Upper lobe of right lung (tissue), 1 donor: Measurements from ENCODE around the gene FLT3. TPM values are rescaled to one million over a fixed set of nuclear protein-coding genes. Genes with fewer than 3 reads are reported as not detected.

Experiments used
- ATAC-seq: fragments of 200-7000 bp; cut with Tn5 transposase; one replicate; pipeline ENCODE4 v1.9.1; 2020; ENCODE audit warnings: mild to moderate bottlenecking, moderate library complexity
- DNase-seq: peaks from one replicate; pipeline ENCODE4 v3.0.0-alpha.2; 2020
- H3K27ac ChIP-seq: fragments of 200-600 bp; one replicate; pipeline ENCODE4 v1.8.0; 2022
- H3K27me3 ChIP-seq: fragments of 200-600 bp; one replicate; pipeline ENCODE4 v1.8.0; 2022; ENCODE audit warnings: mild to moderate bottlenecking
- H3K36me3 ChIP-seq: fragments of 200-600 bp; one replicate; pipeline ENCODE4 v1.8.0; 2022
- H3K4me1 ChIP-seq: fragments of 200-600 bp; one replicate; pipeline ENCODE4 v1.8.0; 2022
- H3K4me3 ChIP-seq: fragments of 200-600 bp; one replicate; pipeline ENCODE4 v1.8.0; 2022; ENCODE audit warnings: mild to moderate bottlenecking
- H3K9me3 ChIP-seq: fragments of 200-600 bp; one replicate; pipeline ENCODE4 v1.8.0; 2022
- intact Hi-C: fragments of 100-400 bp; cut with DNase I; formaldehyde crosslinking; loops from one replicate; pipeline ENCODE4 v1.11.0; 2022
- total RNA-seq: library from RNA; stranded (reverse); fragmentation: NEBNext Ultra II Directional; extraction: Animal tissue kit (Norgen Biotek cat#: 25700); gene quantifications from one replicate; pipeline ENCODE4 v1.2.1, GENCODE V29; 2021
- TF ChIP-seq, protein P1 (sequence below): fragments of 200-600 bp; IDR thresholded peaks from one replicate; pipeline ENCODE4 v1.8.0; 2022; ENCODE audit warnings: antibody characterized with exemption
- donor health status: DM: no; HTN: yes; CAD: no; lungs with severe emphysema.

Gene FLT3
- total RNA-seq, 1 donor from 2014 or later = 1.1 TPM

DNA sequence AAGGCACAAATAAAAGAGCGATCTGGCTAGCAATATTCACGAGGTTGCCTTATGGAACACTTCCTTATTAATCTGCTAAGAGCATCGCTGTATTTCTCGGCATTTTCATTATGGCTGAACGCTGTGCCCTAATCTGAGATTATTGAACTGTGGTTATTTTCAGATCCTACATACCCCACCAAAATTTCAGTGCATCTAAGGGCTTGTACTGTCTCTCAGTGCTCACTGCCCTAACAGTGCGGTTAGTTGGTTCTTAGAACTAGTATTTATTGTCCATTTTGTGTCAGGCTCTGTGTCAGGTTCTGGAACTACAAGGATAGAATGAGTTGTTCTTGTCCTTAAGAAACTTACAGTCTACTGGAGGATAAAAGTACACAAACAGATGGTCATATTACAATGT lies 51.6 kb downstream of the FLT3 start:
- Histone ChIP-seq H3K27me3 (no peaks in the 10 kb centered on the region), H3K4me1 (peaks cover 4% of the 10 kb centered on the region), H3K4me3 (no peak overlapping the region), H3K27ac (no peak overlapping the region), H3K36me3 (no peaks in the 10 kb centered on the region), H3K9me3 (no peaks in the 10 kb centered on the region)
- ATAC-seq = no peak
- intact Hi-C loops = no loop called here
- TF ChIP-seq, protein P1, sequence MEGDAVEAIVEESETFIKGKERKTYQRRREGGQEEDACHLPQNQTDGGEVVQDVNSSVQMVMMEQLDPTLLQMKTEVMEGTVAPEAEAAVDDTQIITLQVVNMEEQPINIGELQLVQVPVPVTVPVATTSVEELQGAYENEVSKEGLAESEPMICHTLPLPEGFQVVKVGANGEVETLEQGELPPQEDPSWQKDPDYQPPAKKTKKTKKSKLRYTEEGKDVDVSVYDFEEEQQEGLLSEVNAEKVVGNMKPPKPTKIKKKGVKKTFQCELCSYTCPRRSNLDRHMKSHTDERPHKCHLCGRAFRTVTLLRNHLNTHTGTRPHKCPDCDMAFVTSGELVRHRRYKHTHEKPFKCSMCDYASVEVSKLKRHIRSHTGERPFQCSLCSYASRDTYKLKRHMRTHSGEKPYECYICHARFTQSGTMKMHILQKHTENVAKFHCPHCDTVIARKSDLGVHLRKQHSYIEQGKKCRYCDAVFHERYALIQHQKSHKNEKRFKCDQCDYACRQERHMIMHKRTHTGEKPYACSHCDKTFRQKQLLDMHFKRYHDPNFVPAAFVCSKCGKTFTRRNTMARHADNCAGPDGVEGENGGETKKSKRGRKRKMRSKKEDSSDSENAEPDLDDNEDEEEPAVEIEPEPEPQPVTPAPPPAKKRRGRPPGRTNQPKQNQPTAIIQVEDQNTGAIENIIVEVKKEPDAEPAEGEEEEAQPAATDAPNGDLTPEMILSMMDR = no peak
- DNase-seq = no peak

GRCh38 chr13:28047757-28048388 lies 52.5 kb downstream of the FLT3 start:
- ATAC-seq = peak; percentile 60
- H3K27me3 ChIP-seq = no peaks in the 10 kb centered on the region
- no peak overlapping the region for H3K27ac ChIP-seq

DNA sequence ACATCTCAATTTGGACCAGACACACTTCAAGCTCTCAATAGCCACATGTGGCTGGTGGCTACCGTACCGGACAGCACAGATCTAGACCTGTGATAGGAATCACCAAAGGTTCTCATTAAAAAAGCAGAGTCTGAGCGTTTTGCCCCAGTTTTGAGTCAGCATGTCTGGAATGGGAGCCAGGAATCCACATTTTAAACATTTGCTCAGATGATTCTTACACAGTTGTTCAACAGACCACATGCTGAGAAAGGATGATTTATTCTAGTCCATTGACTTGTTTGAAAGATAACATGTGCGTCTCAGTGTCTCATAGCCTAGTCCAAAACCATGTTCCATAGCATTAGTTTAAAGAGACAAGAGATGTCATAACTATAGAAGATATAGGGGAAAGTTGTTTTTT lies 53.4 kb downstream of the FLT3 start:
- no peaks in the 10 kb centered on the region for H3K27me3 ChIP-seq
- TF ChIP-seq, protein P1 = no peak
- no peaks in the 10 kb centered on the region for H3K36me3 ChIP-seq
- no peak overlapping the region for H3K4me3 ChIP-seq
- peaks cover 4% of the 10 kb centered on the region for H3K4me1 ChIP-seq
- no peaks in the 10 kb centered on the region for H3K9me3 ChIP-seq
- intact Hi-C loops = no loop called here
- DNase-seq = no peak
- ATAC-seq = no peak
- no peak overlapping the region for H3K27ac ChIP-seq

More at GRCh38 chr13:28047757-28048388, 52.5 kb downstream of the FLT3 start:
- no peaks in the 10 kb centered on the region for H3K36me3 ChIP-seq
- intact Hi-C loops = no loop called here
- no peak overlapping the region for H3K4me3 ChIP-seq
- peaks cover 4% of the 10 kb centered on the region for H3K4me1 ChIP-seq
- DNase-seq = no peak
- TF ChIP-seq, protein P1 = no peak
- no peaks in the 10 kb centered on the region for H3K9me3 ChIP-seq

GRCh38 chr13:28045861-28046260 lies 54.5 kb downstream of the FLT3 start:
- Histone ChIP-seq H3K27me3 (no peaks in the 10 kb centered on the region), H3K27ac (no peak overlapping the region), H3K36me3 (no peaks in the 10 kb centered on the region), H3K4me3 (no peak overlapping the region), H3K4me1 (peaks cover 4% of the 10 kb centered on the region), H3K9me3 (no peaks in the 10 kb centered on the region)
- ATAC-seq = no peak
- no peak for DNase-seq
- intact Hi-C loops = no loop called here
- TF ChIP-seq, protein P1 = no peak

DNA sequence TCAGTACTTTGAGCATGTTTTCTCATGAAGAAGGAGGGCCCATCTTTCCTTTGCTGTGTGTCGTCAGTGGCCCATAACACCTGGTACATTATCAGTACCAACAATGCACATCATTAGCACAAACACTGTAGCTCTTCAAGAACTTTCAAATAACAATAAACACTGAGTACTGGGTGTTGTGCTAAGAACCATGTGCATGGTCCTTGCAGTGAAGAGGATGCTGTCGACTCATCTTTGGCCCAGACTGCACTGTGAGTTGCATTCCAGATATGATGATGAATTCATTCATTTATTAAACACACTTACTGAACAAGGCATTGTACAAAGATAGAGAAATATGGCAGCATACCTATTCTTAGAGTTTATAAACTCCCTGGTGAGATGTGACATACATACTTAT lies 55.8 kb downstream of the FLT3 start:
- Histone ChIP-seq H3K9me3 (no peaks in the 10 kb centered on the region), H3K27me3 (no peaks in the 10 kb centered on the region), H3K27ac (no peak overlapping the region), H3K4me1 (no peaks in the 10 kb centered on the region), H3K36me3 (no peaks in the 10 kb centered on the region), H3K4me3 (no peak overlapping the region)
- DNase-seq (no peak), ATAC-seq (no peak)
- TF ChIP-seq, protein P1 = no peak
- intact Hi-C loops = no loop called here

DNA sequence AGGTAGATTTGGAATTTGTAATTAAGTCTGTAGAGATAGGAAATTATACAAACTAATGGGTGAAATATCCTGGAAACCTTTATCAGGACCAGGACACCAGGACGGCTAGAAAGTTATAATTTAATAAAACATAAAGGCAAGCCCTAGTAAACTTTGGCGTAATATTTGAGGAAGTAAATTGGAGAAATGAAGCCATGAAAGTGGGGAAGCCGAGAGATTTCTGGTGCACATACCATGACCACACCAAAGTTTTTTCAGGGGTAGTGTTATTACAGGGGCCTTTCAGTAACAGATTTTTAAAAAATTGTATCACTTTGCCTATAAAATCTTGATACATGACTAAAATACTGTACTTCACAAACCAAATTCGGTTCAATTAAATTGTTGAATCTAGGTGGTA lies 57.2 kb downstream of the FLT3 start:
- Histone ChIP-seq H3K4me3 (no peak overlapping the region), H3K27ac (no peak overlapping the region), H3K4me1 (no peaks in the 10 kb centered on the region), H3K27me3 (no peaks in the 10 kb centered on the region), H3K9me3 (no peaks in the 10 kb centered on the region), H3K36me3 (no peaks in the 10 kb centered on the region)
- TF ChIP-seq, protein P1 = no peak
- no peak for DNase-seq
- intact Hi-C loops = no loop called here
- peak; percentile 37 for ATAC-seq
